Measurements from ENCODE around the gene PRPF38B.
A peak's percentile ranks its signal among the peaks of the same experiment; 100 is the strongest.

DNA sequence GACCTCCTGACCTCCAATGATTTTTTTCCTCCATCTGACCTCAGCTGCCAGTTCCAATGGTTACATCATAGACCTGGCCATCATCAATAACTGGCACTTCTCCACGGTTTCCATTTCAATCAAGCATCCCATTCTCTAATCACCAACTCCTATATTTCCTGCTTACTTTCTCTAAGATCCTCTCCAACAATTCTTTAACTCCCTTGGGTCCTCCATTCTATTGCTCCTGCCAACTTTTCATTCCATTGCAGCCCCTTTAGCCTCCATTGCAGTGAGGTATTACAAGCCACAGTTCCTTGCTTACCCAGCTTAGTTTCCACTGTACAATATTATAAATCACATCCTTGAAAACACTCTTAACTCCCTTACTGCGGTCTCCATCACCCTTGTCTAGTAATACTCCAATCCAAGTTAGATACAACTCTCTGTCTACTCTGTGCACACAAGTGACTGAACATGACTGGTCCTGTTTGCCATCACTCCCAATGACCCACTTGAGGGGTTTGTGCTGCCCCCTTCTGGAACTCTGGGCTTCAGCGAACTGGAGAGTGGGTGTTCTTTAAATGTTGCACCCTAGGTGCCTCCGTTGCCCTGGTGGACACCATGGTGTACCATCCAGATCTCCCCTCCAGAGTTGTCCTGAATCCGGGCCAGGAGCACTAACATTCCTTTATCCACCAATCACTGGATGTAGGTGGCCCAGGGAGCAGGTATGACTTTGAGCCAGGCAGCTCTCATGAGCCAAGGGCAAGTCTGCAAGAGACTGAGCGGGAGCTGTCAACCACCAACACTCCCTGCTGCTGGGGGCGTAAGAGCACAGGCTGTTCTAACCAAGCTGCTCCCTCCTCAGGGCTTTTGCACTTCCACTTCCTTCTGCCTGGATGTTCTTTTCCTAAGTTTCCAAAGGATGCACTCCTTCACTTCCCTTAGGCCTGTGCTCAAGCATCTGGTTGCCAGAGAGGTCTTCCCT is 16.9 kb downstream of the PRPF38B start:
- TF ChIP-seq, protein P1, sequence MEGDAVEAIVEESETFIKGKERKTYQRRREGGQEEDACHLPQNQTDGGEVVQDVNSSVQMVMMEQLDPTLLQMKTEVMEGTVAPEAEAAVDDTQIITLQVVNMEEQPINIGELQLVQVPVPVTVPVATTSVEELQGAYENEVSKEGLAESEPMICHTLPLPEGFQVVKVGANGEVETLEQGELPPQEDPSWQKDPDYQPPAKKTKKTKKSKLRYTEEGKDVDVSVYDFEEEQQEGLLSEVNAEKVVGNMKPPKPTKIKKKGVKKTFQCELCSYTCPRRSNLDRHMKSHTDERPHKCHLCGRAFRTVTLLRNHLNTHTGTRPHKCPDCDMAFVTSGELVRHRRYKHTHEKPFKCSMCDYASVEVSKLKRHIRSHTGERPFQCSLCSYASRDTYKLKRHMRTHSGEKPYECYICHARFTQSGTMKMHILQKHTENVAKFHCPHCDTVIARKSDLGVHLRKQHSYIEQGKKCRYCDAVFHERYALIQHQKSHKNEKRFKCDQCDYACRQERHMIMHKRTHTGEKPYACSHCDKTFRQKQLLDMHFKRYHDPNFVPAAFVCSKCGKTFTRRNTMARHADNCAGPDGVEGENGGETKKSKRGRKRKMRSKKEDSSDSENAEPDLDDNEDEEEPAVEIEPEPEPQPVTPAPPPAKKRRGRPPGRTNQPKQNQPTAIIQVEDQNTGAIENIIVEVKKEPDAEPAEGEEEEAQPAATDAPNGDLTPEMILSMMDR (IDR thresholded peaks at IDR 0.05), result 0 out of 2 replicates have a peak, but pooled peaks have one; percentile 25
- TF ChIP-seq ZFX (IDR thresholded peaks at IDR 0.05; ENCODE audit: borderline replicate concordance), result no peak
